HFFc6 (cell line): ENCODE results near the gene ANKRD10. TPM values are rescaled to one million over a fixed set of nuclear protein-coding genes. Genes with fewer than 3 reads are reported as not detected.
A peak's percentile ranks its signal among the peaks of the same experiment; 100 is the strongest.

Experiments
- DNase-seq: peaks from one replicate; pipeline ENCODE4 v3.0.0-alpha.2; 2018
- H3K27ac Mint-ChIP-seq: 2 replicates; pipeline ENCODE4 v1.8.0; 2020; ENCODE audit warnings: mild to moderate bottlenecking, mixed read lengths
- H3K27me3 Mint-ChIP-seq: 2 replicates; pipeline ENCODE4 v1.8.0; 2021; ENCODE audit warnings: mild to moderate bottlenecking, moderate library complexity, mixed read lengths; ENCODE audit not compliant: insufficient read depth
- H3K36me3 Mint-ChIP-seq: 2 replicates; pipeline ENCODE4 v1.8.0; 2021; ENCODE audit warnings: low read depth, mixed read lengths
- H3K4me1 Mint-ChIP-seq: 2 replicates; pipeline ENCODE4 v1.8.0; 2020; ENCODE audit warnings: low read depth, mixed read lengths
- H3K4me3 Mint-ChIP-seq: 2 replicates; pipeline ENCODE4 v1.8.0; 2020; ENCODE audit warnings: mild to moderate bottlenecking, moderate library complexity, mixed read lengths
- H3K9me3 Mint-ChIP-seq: 2 replicates; pipeline ENCODE4 v1.8.0; 2020; ENCODE audit warnings: mild to moderate bottlenecking, mixed read lengths
- CTCF ChIP-seq: fragments of 200-600 bp; sonication (generic); IDR thresholded peaks from 2 replicates; pipeline ENCODE4 v1.5.0; 2021; ENCODE audit warnings: antibody characterized with exemption, mild to moderate bottlenecking
- total RNA-seq, 6 experiments: library from RNA; stranded (reverse); fragmentation: NEBNext Ultra II Directional; extraction: Animal tissue kit (Norgen Biotek cat#: 25700); gene quantifications; 2 replicates in 1 of 6; 3 replicates in 5 of 6; pipeline ENCODE4 v1.2.3, GENCODE V29; 2021

Gene ANKRD10
- total RNA-seq, 6 experiments from 2014 or later: 27.1 to 37.2 (median 33.5) TPM

GRCh38 chr13:110910013-110910890 is 4.6 kb downstream of the ANKRD10 start:
- no peak for DNase-seq
- Mint-ChIP-seq H3K4me3 (no peak overlapping the region; the same call in 1 of the 2 replicates), H3K27ac (peak overlapping the region; percentile 29), H3K27me3 (0 out of 2 replicates have a peak, but pooled peaks cover 4% of the 10 kb centered on the region), H3K9me3 (no peaks in the 10 kb centered on the region), H3K4me1 (peaks cover 77% of the 10 kb centered on the region), H3K36me3 (peaks cover 28% of the 10 kb centered on the region)
- no peak for TF ChIP-seq CTCF

GRCh38 chr13:110907951-110908898 is 6.6 kb downstream of the ANKRD10 start:
- H3K4me3 Mint-ChIP-seq: no peak overlapping the region
- peaks cover 83% of the 10 kb centered on the region for H3K4me1 Mint-ChIP-seq
- H3K27me3 Mint-ChIP-seq: 0 out of 2 replicates have a peak, but pooled peaks cover under 1% of the 10 kb centered on the region
- no peak for DNase-seq
- peaks cover 34% of the 10 kb centered on the region for H3K36me3 Mint-ChIP-seq
- H3K27ac Mint-ChIP-seq: peak overlapping the region; percentile 48; the same call in 1 of the 2 replicates
- H3K9me3 Mint-ChIP-seq: no peaks in the 10 kb centered on the region
- TF ChIP-seq CTCF: no peak

GRCh38 chr13:110907301-110907700 is 7.6 kb downstream of the ANKRD10 start:
- Mint-ChIP-seq H3K36me3 (peaks cover 34% of the 10 kb centered on the region), H3K4me3 (no peak overlapping the region), H3K9me3 (no peaks in the 10 kb centered on the region), H3K27ac (no peak overlapping the region; the same call in 1 of the 2 replicates), H3K27me3 (no peaks in the 10 kb centered on the region), H3K4me1 (peaks cover 83% of the 10 kb centered on the region)
- no peak for TF ChIP-seq CTCF
- no peak for DNase-seq

- no peak for DNase-seq
- Mint-ChIP-seq H3K4me1 (peaks cover 61% of the 10 kb centered on the region), H3K4me3 (no peak overlapping the region), H3K9me3 (no peaks in the 10 kb centered on the region), H3K36me3 (peaks cover 23% of the 10 kb centered on the region), H3K27ac (no peak overlapping the region), H3K27me3 (no peaks in the 10 kb centered on the region)
- no peak for TF ChIP-seq CTCF
These were observed 10.1 kb downstream of the ANKRD10 start for GRCh38 chr13:110904748-110905147.

GRCh38 chr13:110902370-110902769 is 12.5 kb downstream of the ANKRD10 start:
- no peak for DNase-seq
- Mint-ChIP-seq H3K36me3 (peaks cover 23% of the 10 kb centered on the region), H3K9me3 (no peaks in the 10 kb centered on the region), H3K4me3 (no peak overlapping the region; the same call in 1 of the 2 replicates), H3K4me1 (peaks cover 50% of the 10 kb centered on the region), H3K27ac (peak overlapping the region; percentile 75), H3K27me3 (no peaks in the 10 kb centered on the region)
- TF ChIP-seq CTCF: no peak
